HepG2 (cell line): ENCODE data around the gene GNL1. TPM values are rescaled to one million over a fixed set of nuclear protein-coding genes. Genes with fewer than 3 reads are reported as not detected.

Source experiments
- ATM ChIP-seq: fragments of 450-650 bp; IDR thresholded peaks from 2 replicates; pipeline ENCODE4 v1.7.1; 2017; ENCODE audit warnings: mild to moderate bottlenecking, borderline replicate concordance
- CBX1 ChIP-seq: IDR thresholded peaks from one replicate; pipeline ENCODE4 v1.6.1; 2016; ENCODE audit warnings: antibody characterized with exemption, low read depth
- ELF3 ChIP-seq: IDR thresholded peaks from 2 replicates; pipeline ENCODE4 v1.6.1; 2016; ENCODE audit warnings: missing genetic modification reagents, missing compliant biosample characterization
- GABPA ChIP-seq, 2 experiments: IDR thresholded peaks; 2 replicates each; pipeline ENCODE4 v1.6.1; 2011 to 2016; ENCODE audit warnings: low read depth in 2 of 2, low read length in 1 of 2, missing biosample characterization in 1 of 2, missing genetic modification characterization in 1 of 2
- HMG20A ChIP-seq: IDR thresholded peaks from 2 replicates; pipeline ENCODE4 v1.6.1; 2016; ENCODE audit warnings: borderline replicate concordance
- HNRNPUL1 ChIP-seq: fragments of 200-400 bp; formaldehyde crosslinking; IDR thresholded peaks from 2 replicates; pipeline ENCODE4 v1.6.1; 2017; ENCODE audit warnings: low read depth, mild to moderate bottlenecking, low read length, moderate library complexity
- IRF9 ChIP-seq: sonication (generic); formaldehyde crosslinking; IDR thresholded peaks from 2 replicates; pipeline ENCODE4 v1.8.0; 2022; ENCODE audit warnings: missing genetic modification reagents, mild to moderate bottlenecking, borderline replicate concordance
- JDP2 ChIP-seq: sonication (generic); formaldehyde crosslinking; IDR thresholded peaks from 2 replicates; pipeline ENCODE4 v1.8.1; 2022; ENCODE audit warnings: missing genetic modification reagents, borderline replicate concordance
- KDM5B ChIP-seq: sonication (generic); formaldehyde crosslinking; IDR thresholded peaks from 2 replicates; pipeline ENCODE4 v1.4.0; 2020; ENCODE audit warnings: missing genetic modification reagents, mild to moderate bottlenecking, borderline replicate concordance
- LCORL ChIP-seq, 2 experiments: fragments of 450-650 bp in 1 of 2; sonication (generic) in 1 of 2; formaldehyde crosslinking in 1 of 2; IDR thresholded peaks; 2 replicates each; pipeline versions ENCODE4 v1.5.0 to v1.6.1; 2017 to 2020; ENCODE audit warnings: antibody characterized with exemption in 1 of 2, missing genetic modification reagents in 1 of 2
- MAFG ChIP-seq: sonication (generic); formaldehyde crosslinking; IDR thresholded peaks from 2 replicates; pipeline ENCODE4 v1.5.1; 2020; ENCODE audit warnings: mild to moderate bottlenecking, missing genetic modification reagents
- MIXL1 ChIP-seq: IDR thresholded peaks from 2 replicates; pipeline ENCODE4 v1.6.1; 2016
- NFYC ChIP-seq: IDR thresholded peaks from 2 replicates; pipeline ENCODE4 v1.6.1; 2016; ENCODE audit warnings: missing genetic modification reagents, missing compliant biosample characterization
- RELA ChIP-seq: sonication (generic); formaldehyde crosslinking; IDR thresholded peaks from 2 replicates; pipeline ENCODE4 v1.4.0; 2020; ENCODE audit warnings: missing genetic modification reagents
- THAP7 ChIP-seq: sonication (generic); formaldehyde crosslinking; IDR thresholded peaks from 2 replicates; pipeline ENCODE4 v1.8.1; 2023; ENCODE audit warnings: mild to moderate bottlenecking, missing genetic modification reagents
- ZMYM3 ChIP-seq: sonication (generic); formaldehyde crosslinking; IDR thresholded peaks from 2 replicates; pipeline ENCODE4 v1.5.1; 2020; ENCODE audit warnings: mild to moderate bottlenecking, missing genetic modification reagents
- ZNF121 ChIP-seq: sonication (generic); formaldehyde crosslinking; IDR thresholded peaks from 2 replicates; pipeline ENCODE4 v1.5.0; 2020; ENCODE audit warnings: mild to moderate bottlenecking, missing genetic modification reagents
- ZNF329 ChIP-seq: sonication (generic); formaldehyde crosslinking; IDR thresholded peaks from 2 replicates; pipeline ENCODE4 v1.9.0; 2021; ENCODE audit warnings: low read depth, mild to moderate bottlenecking, missing genetic modification reagents
- ZNF333 ChIP-seq: sonication (generic); formaldehyde crosslinking; IDR thresholded peaks from 2 replicates; pipeline ENCODE4 v1.4.0; 2020; ENCODE audit warnings: mild to moderate bottlenecking, missing genetic modification reagents, borderline replicate concordance
- ZNF343 ChIP-seq: sonication (generic); formaldehyde crosslinking; IDR thresholded peaks from 2 replicates; pipeline ENCODE4 v1.4.0; 2020; ENCODE audit warnings: mild to moderate bottlenecking, missing genetic modification reagents
- ZNF382 ChIP-seq: sonication (generic); formaldehyde crosslinking; IDR thresholded peaks from 2 replicates; pipeline ENCODE4 v1.5.0; 2020; ENCODE audit warnings: missing genetic modification reagents, mild to moderate bottlenecking, borderline replicate concordance
- ZNF512B ChIP-seq: sonication (generic); formaldehyde crosslinking; IDR thresholded peaks from 2 replicates; pipeline ENCODE4 v1.5.1; 2020; ENCODE audit warnings: missing genetic modification reagents, mild to moderate bottlenecking, borderline replicate concordance
- ZNF557 ChIP-seq: sonication (generic); formaldehyde crosslinking; IDR thresholded peaks from 2 replicates; pipeline ENCODE4 v1.4.0; 2020; ENCODE audit warnings: missing genetic modification reagents
- ZNF616 ChIP-seq: sonication (generic); formaldehyde crosslinking; IDR thresholded peaks from 2 replicates; pipeline ENCODE4 v1.5.0; 2020; ENCODE audit warnings: low read depth, mild to moderate bottlenecking, missing genetic modification reagents
- ZNF629 ChIP-seq: sonication (generic); formaldehyde crosslinking; conservative IDR thresholded peaks from 2 replicates; pipeline ENCODE4 v1.5.0; 2020; ENCODE audit warnings: missing genetic modification reagents
- ZNF766 ChIP-seq: sonication (generic); formaldehyde crosslinking; IDR thresholded peaks from 2 replicates; pipeline ENCODE4 v1.5.0; 2020; ENCODE audit warnings: missing genetic modification reagents, borderline replicate concordance
- ZSCAN25 ChIP-seq: sonication (generic); formaldehyde crosslinking; IDR thresholded peaks from 2 replicates; pipeline ENCODE4 v1.8.0; 2022; ENCODE audit warnings: mild to moderate bottlenecking, missing genetic modification reagents
- polyA plus RNA-seq, 8 experiments: library from polyadenylated mRNA; depleted of rRNA in 3 of 8; stranded (reverse) in 7 of 8; unstranded in 1 of 8; fragments of >200 nt; fragmentation: Illumina TruSeq in 4 of 8; extraction: Trizol in 4 of 8; gene quantifications; 2 replicates each; pipeline versions ENCODE4 v1.2.1 to v1.2.3, GENCODE V29; 2011 to 2016; ENCODE audit warnings: low read depth in 4 of 8, missing spikeins in 1 of 8, mixed read lengths in 1 of 8; ENCODE audit not compliant: insufficient read depth in 1 of 8
- total RNA-seq, 5 experiments: library from RNA; depleted of rRNA; stranded (reverse); fragments of >200 nt; fragmentation: Illumina TruSeq; extraction: Trizol; gene quantifications; 2 replicates each; pipeline ENCODE4 v1.2.3, GENCODE V29; 2016; ENCODE audit warnings: low read depth in 1 of 5

GNL1 gene
- total and polyA plus RNA-seq, 2 of the 13 experiments (the other 11 are each of a cell fraction or from before 2014, with no cell fraction given) = 35.0 to 55.6 TPM

- peak; percentile 38; the same call in 1 of the 2 replicates for TF ChIP-seq ZNF512B (CRISPR knock-in tag)
- peak; percentile 95 for TF ChIP-seq ZNF343 (CRISPR knock-in tag)
- peak; percentile 83; the same call in 1 of the 2 replicates for TF ChIP-seq ZNF329
- peak; percentile 86 for TF ChIP-seq GABPA (IDR thresholded peaks at IDR 0.05; ENCODE audit: low read depth, low read length)
- TF ChIP-seq GABPA (CRISPR knock-in tag; IDR thresholded peaks at IDR 0.05; ENCODE audit: low read depth) = peak; percentile 99
- TF ChIP-seq THAP7 = peak; percentile 96
- TF ChIP-seq ZMYM3 (CRISPR knock-in tag) = no peak
- TF ChIP-seq ZNF333 (CRISPR knock-in tag) = no peak; the same call in 1 of the 2 replicates
- TF ChIP-seq LCORL (IDR thresholded peaks at IDR 0.05) = no peak
- TF ChIP-seq LCORL (CRISPR knock-in tag; IDR thresholded peaks at IDR 0.05) = peak; percentile 75; the same call in 1 of the 2 replicates
- no peak; the same call in 1 of the 2 replicates for TF ChIP-seq ZNF766
- TF ChIP-seq ZNF121 = peak; percentile 59
- peak; percentile 96 for TF ChIP-seq IRF9 (CRISPR knock-in tag)
- TF ChIP-seq KDM5B = peak; percentile 94; the same call in 1 of the 2 replicates
- TF ChIP-seq MIXL1 (CRISPR knock-in tag) = peak; percentile 86; the same call in 1 of the 2 replicates
- TF ChIP-seq ATM = no peak
- TF ChIP-seq JDP2 (CRISPR knock-in tag) = no peak
- peak; percentile 57; the same call in 1 of the 2 replicates for TF ChIP-seq ZSCAN25 (CRISPR knock-in tag)
- TF ChIP-seq MAFG = peak; percentile 66; the same call in 1 of the 2 replicates
- no peak for TF ChIP-seq HMG20A
- no peak for TF ChIP-seq NFYC (CRISPR knock-in tag)
- TF ChIP-seq ELF3 (CRISPR knock-in tag) = peak; percentile 90
- TF ChIP-seq HNRNPUL1 = no peak
- TF ChIP-seq ZNF629 (CRISPR knock-in tag) = no peak
- peak; percentile 87; the same call in 1 of the 2 replicates for TF ChIP-seq ZNF616 (CRISPR knock-in tag)
- no peak for TF ChIP-seq ZNF557 (CRISPR knock-in tag)
- TF ChIP-seq RELA (CRISPR knock-in tag) = peak; percentile 57
- no peak for TF ChIP-seq ZNF382
- TF ChIP-seq CBX1 = peak; percentile 85
Measured at GRCh38 chr6:30556906-30557682, 805 bp upstream of the GNL1 start, which contains the start of gene PRR3 (continued).
